Right forelimb (tissue), 1 donor: ENCODE data around the gene ITPR1.

Experiments
- DNase-seq: peaks from one replicate; pipeline ENCODE4 v3.0.0-alpha.2; 2018

The ITPR1 gene

GRCh38 chr3:4765212-4765611, 272.1 kb downstream of the ITPR1 start:
- no peak for DNase-seq

GRCh38 chr3:4766263-4766662, 273.1 kb downstream of the ITPR1 start:
- no peak for DNase-seq

DNA sequence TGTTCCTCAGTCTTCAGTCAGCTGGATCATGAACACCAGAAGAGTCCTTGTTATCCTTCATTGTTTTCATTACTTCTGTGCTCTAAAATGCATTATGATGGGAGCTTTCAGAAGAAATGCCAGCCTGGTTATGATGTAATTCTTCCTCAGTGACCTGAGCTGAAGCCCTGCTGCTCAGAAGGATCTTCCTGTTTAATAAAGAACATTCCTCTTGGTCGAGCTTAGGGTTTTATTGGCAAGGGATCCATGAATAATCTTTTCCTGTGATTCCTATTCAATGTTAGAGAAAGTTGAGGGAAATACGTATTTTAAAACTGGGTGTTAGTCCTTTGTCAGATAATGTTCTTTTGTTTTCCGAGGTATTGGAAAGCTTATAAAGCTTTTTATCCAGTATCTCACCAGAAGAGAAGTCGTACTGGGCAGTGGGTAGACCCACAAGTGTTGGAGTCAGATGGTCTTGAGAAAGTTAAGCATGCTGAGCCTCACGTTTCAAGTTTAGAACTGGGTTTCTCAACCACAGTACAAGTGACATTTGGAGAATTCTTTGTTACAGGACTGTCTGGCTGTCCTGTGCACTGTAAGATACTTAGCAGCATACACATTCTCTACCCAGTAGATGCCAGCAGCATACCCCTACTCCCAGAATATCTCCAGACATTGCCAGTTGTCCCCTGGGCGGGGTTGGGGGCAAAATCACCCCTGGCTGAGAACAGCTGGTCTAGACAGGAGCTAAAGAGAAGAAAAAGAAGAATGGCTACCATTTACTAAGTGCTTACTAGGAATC, 273.8 kb downstream of the ITPR1 start:
- DNase-seq = no peak

DNA sequence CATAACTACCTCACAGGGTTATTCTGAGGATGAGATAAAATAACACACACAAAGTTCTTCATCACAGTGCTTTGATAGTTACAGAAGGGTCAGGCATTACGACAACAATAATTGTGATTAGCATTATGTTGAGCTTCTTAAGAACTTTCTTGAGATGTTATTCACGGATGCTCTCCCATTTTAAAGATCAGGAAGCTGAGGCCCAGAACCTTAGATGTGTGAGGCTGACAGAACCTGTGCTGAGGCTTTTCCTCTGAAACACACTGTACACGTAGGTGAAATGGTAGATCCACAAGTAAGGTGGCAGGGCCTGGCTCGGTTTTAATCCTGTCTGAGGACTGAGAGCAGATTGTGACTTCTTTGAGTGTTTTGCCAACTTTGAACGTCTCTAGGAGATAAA, 274.9 kb downstream of the ITPR1 start:
- DNase-seq = no peak

- no peak for DNase-seq
Measured at GRCh38 chr3:4768521-4768920, 275.4 kb downstream of the ITPR1 start.

- DNase-seq = no peak
Measured at GRCh38 chr3:4770561-4770960, 277.4 kb downstream of the ITPR1 start.

DNA sequence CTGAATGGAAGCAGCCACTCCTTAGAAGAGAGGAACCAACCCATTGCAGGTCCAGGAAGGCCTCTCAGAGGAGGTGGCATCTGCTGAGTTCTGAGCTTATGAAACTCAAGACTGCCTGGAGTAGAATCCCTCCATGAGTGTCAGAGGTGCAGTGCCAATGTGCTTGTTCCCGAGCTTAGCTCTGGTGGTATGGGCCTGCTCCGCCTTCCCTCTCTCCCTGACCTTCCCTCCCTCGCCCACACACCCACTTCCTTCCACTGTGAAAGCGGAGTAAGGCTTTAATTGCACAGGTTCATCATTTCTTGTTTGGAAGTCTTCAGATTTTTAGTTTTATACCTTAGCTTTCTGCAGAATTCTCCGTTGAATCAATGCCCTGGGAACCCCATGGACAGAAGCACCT, 278.1 kb downstream of the ITPR1 start:
- no peak for DNase-seq

GRCh38 chr3:4772171-4772804, 279.1 kb downstream of the ITPR1 start:
- DNase-seq = no peak

DNA sequence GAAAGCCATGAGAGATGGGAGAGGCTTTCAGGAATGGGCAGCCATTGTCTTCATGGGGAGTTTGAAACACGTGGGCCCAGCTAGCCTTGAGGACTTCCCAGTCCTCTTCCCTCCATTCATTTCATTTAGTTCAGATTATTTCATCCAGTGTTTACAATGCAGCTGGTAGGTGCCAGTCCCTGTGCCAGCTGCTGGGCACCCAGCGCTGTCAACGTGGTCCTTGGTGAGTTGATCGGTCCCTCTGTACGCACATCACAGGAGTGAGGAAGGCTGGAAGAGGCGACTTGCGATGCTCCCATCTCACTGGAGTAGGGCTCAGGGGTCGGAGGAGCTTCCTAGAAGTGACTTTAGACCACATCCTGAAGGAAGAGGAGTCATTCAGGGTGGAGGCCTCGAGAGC, 279.7 kb downstream of the ITPR1 start:
- no peak for DNase-seq

- no peak for DNase-seq
Measured at GRCh38 chr3:4773583-4773982, 280.4 kb downstream of the ITPR1 start.

GRCh38 chr3:4774531-4774930, 281.4 kb downstream of the ITPR1 start:
- DNase-seq = no peak

GRCh38 chr3:4776399-4776979, 283.3 kb downstream of the ITPR1 start:
- no peak for DNase-seq

DNA sequence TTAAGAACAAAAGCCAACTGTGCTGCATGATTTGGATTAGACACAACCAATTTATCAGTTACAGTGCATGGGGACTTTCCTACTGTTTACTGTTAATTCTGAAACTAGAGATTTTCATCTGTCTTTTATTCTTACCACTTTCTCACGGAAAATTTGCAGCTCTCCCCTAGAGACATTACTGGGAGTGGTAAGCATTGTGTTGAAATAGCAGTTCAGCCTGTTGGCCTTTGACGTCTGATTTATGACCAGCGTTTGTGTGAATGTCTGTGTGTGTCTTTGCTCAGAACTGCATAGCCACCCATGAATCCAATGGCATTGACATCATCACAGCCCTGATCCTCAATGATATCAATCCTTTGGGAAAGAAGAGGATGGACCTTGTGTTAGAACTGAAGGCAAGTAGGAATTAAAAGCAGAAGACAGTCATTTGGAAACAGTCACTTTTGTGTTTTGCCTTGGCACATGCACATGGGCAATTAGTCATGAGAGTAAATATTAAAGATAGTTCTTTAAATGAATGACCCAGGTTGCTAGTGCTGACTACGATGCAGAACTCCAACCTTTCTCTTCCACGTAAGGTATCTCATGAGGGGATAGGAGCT, 283.9 kb downstream of the ITPR1 start:
- no peak for DNase-seq

DNA sequence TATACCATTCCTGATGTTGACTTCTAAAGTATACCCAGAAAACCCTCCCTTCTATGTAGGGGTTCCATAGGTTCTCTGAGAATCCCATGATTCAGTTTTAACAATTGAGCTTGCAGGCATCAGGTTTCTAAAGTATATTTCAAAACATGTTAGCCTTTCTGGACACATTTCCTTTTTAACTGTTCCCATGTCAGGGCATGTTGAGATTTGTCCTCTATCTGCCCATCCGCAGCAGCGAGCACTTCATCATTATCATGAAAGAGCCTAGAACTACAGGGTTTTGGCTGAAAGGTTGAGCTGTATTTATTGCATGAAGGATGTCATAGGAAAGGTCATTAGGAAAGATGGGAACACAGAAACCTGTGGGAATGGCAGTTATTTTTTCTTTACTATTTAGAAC, 285.0 kb downstream of the ITPR1 start:
- DNase-seq = no peak

DNA sequence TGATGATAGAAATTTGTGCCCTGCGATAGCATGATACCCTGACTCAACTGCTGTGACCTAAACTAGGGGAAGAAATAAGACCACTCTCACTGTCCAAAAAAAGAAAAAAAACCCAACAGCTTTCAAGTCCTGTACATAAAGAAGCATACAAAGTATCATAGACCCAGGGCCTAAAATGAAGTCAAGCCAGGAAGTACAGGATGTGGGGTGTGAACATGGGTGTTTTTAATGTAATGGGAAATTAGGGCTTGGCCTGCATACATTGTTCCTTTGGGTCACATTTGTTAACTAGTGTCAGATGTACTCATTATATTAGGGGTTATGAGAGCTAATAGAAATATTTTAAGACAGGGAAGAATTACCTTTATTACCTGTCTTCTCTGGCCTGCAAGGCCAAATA, 285.6 kb downstream of the ITPR1 start:
- DNase-seq = no peak

DNA sequence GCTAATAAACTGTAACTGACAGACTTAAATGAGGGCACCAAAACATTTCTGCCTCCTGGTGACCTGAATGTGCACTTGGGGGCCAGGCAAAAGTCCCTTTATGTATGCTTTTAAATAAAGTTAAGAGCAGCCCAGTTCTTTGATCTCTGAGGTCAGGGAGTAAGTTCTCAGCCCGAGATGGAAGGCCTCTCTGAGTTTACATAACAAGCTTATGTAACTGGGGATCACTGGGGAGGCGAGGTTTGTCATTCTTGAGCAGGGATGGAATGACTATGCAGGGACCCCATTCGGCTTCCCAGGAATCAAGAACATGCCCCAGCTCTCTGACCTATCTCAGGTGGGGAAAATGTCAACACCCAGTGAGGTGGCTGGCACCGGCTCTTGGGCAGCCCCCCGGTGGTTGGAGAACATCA, 287.4 kb downstream of the ITPR1 start:
- DNase-seq = no peak

GRCh38 chr3:4782095-4782494, 288.9 kb downstream of the ITPR1 start:
- no peak for DNase-seq

- no peak for DNase-seq
Measured at GRCh38 chr3:4785551-4785950, 292.4 kb downstream of the ITPR1 start.

DNA sequence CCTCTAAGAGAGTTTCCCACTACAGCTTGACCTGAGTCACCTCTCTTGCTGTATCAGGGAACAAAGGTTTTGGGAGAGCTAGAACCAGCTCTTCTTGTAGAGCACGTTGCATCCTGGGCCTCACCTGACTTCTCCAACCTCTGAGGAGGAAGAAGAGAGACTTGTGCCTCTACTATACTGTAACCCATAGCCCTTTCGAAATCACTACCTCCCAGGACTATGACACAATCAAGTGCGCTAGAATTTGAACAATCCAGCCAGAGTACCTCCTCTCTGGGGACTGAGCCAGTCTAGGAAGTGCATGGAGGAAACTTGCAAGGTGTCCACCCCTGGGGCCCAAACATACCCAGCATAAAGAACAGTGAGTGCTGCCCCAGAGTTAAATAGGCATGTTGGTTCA, 293.3 kb downstream of the ITPR1 start:
- DNase-seq = no peak

DNA sequence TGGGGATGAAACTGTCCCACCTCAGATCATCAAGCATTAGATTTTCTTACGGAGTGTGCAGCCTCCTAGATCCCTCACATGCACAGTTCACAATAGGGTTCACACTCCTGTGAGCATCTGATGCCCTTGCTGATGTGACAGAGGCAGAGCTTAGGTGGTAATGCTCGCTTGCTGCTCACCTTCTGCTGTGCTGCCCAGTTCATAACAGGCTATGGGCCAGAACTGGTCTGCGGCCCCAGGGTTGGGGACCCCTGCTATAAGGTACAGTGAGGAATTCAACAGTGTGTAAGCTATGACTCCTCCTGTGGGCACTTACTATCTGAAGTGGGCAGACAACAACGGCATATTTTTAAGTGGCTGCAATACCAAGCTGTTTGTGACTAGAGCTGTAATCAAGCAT, 298.2 kb downstream of the ITPR1 start:
- no peak for DNase-seq

- no peak for DNase-seq
Measured at GRCh38 chr3:4793311-4793710, 300.2 kb downstream of the ITPR1 start.

DNA sequence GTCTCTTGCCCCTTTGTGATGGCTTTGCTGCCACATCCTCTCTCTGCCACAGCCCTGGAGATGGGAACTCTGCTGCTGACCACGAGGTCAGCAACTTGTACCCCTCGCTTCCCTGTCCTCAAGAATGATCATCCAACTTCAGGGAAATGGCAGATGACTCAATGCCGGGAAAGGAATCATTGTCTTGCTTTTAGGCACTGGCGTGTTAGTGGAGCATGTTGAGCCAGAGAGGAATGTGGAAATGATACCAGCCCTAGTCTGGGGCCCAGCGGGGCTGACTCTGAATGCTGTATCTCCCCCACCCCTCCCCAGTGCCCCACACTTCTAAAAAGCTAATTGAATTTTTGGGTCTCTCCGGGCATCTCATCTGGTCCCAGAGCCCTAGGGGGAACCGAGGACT, 301.2 kb downstream of the ITPR1 start:
- no peak for DNase-seq

GRCh38 chr3:4794798-4795197, 301.6 kb downstream of the ITPR1 start:
- no peak for DNase-seq

- no peak for DNase-seq
Measured at GRCh38 chr3:4795905-4796304, 302.8 kb downstream of the ITPR1 start.
